Vagina (tissue), 2 donors: ENCODE data around the gene AQP5.

Experiments used
- POLR2A ChIP-seq, 2 donors: fragments of 450-650 bp; IDR thresholded peaks; one replicate each; pipeline ENCODE4 v1.6.1; 2017; ENCODE audit warnings: antibody characterized with exemption in 2 of 2, mild to moderate bottlenecking in 2 of 2, moderate library complexity in 2 of 2
- TF ChIP-seq, protein P1 (sequence below), 3 experiments: fragments of 450-650 bp in 2 of 3; fragments of 200-600 bp in 1 of 3; sonication (generic) in 1 of 3; IDR thresholded peaks; one replicate each; pipeline ENCODE4 v1.5.1; 2017 to 2019; ENCODE audit warnings: antibody characterized with exemption in 3 of 3, mild to moderate bottlenecking in 2 of 3, moderate library complexity in 2 of 3

DNA sequence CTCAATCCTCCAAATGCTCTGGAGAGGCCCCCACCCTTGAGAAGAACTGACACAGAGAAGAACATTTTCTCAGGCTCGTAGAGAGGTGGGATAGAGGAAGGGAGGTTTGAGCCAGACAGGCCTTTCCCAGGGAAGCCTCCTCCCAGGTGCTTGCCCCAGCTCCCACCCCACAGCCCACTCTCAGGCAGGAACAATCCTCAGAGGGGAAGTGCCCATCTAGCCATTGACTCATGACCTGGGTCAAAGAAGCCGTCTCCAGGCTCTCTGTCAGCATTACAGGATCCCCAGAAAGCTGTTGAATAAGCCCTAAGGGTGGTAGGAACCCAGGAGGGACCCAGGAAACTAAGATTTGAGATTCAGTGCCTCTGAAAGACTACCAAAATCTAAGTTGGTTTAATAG lies 14.9 kb downstream of the AQP5 start:
- TF ChIP-seq, protein P1, sequence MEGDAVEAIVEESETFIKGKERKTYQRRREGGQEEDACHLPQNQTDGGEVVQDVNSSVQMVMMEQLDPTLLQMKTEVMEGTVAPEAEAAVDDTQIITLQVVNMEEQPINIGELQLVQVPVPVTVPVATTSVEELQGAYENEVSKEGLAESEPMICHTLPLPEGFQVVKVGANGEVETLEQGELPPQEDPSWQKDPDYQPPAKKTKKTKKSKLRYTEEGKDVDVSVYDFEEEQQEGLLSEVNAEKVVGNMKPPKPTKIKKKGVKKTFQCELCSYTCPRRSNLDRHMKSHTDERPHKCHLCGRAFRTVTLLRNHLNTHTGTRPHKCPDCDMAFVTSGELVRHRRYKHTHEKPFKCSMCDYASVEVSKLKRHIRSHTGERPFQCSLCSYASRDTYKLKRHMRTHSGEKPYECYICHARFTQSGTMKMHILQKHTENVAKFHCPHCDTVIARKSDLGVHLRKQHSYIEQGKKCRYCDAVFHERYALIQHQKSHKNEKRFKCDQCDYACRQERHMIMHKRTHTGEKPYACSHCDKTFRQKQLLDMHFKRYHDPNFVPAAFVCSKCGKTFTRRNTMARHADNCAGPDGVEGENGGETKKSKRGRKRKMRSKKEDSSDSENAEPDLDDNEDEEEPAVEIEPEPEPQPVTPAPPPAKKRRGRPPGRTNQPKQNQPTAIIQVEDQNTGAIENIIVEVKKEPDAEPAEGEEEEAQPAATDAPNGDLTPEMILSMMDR (IDR thresholded peaks at IDR 0.05), result no peak
- TF ChIP-seq POLR2A (IDR thresholded peaks at IDR 0.05), result no peak
